HG03103 (cell line): ENCODE data around the gene ABAT.
"Not testable (repeated sequence)": the region's sequence is repeated elsewhere in the genome, so short reads cannot be mapped to it uniquely, and the experiment has no call there.

Experiments used
- ATAC-seq: cut with Tn5 transposase; IDR thresholded peaks from one replicate; pipeline ENCODE4 v1.9.1; 2021; ENCODE audit warnings: low read depth; ENCODE audit not compliant: unreplicated experiment

Gene ABAT

GRCh38 chr16:8739151-8739550, 64.7 kb downstream of the ABAT start:
- ATAC-seq = no peak

GRCh38 chr16:8739989-8740704, 65.7 kb downstream of the ABAT start:
- no peak for ATAC-seq

DNA sequence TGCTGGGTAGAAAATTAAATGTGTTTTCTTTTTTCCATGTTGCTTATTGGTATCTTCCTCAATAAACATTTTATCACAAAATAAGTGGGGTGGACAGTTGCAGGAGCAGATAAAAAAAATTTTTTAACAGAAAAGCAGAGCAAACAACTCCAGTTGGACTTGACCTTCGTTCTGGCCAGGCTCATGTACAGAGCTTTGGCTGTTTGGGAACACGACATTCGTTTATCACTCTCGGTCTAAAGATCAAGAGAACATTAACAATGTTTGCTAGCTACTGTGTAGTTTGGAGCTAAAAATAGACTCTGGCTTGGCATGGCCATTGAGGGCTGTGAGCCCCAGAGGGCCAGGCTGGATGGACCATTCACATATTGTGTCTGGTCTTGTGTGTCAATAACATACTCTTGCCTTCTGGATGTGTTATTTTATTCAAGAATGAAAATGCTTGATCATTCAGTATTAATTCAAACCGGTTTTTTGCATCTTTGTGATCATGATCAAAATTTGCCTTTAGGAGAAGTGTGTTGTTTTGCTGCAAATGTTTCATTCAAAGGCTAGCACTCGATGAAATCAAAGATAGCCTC, 66.4 kb downstream of the ABAT start:
- no peak for ATAC-seq

- ATAC-seq = no peak
Measured at GRCh38 chr16:8741636-8742035, 67.2 kb downstream of the ABAT start.

DNA sequence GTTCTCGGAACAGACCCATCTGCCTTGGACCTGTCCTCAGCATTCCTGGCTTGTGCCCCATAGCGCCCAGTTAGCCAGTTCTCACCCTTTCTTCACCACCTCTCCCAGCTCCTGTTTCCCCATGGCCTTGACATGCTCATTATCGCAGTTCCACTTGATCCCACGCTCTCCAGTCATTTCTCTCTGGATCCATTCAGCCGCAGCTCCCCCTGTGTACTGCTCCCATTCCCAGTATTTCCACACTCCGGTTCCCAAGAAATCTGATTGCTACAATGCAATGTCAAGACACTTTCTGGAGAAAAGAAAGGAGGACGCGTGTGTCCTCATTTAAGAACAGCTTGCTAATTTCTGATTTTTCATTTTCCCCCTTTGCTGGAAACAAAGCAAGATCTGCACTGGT, 67.7 kb downstream of the ABAT start:
- ATAC-seq = no peak

- not testable (repeated sequence) for ATAC-seq
Measured at GRCh38 chr16:8748944-8749343, 74.5 kb downstream of the ABAT start.

- no peak for ATAC-seq
Measured at GRCh38 chr16:8751481-8752311, 77.3 kb downstream of the ABAT start.

DNA sequence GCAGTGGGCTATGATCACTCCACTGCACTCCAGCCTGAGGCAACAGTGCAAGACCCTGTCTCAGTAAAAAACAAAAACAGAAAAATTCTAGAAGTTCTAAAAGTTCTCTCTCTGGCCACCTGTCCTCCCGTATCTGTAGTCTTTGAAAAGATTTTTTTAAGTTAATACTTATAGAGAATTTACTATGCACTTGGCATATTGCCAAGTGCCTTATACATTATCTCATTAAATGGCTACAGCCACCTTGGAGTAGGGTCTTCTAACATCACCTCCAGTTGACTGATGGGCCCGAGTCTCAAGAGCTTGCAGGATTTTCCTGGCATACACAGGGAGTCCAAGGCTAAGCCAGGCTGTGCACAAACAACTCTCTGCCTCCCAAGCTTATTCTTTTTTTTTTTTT, 78.3 kb downstream of the ABAT start:
- no peak for ATAC-seq

- no peak for ATAC-seq
Measured at GRCh38 chr16:8753416-8754054, 79.1 kb downstream of the ABAT start.

GRCh38 chr16:8756755-8757154, 82.3 kb downstream of the ABAT start:
- no peak for ATAC-seq

DNA sequence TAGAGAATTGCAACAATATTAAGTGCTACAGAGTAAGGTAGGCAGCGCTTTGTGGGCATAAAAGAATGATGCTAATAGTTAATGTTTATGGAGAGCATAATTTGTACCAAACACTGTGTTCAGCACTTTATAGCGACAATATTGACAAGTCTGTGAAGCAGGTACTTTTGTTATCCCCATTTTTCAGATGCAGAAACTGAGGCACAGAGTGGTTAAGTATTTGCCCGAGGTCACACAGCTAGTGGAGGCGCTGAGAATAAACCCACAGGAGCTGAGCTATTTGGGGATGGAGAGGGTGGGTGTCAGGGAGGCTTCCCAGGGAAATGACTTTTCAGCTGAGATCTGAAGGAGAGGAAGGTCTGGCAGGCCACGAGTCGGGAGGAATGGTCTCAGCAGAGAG, 83.6 kb downstream of the ABAT start:
- ATAC-seq = no peak

- ATAC-seq = no peak
Measured at GRCh38 chr16:8760021-8760420, 85.6 kb downstream of the ABAT start.

DNA sequence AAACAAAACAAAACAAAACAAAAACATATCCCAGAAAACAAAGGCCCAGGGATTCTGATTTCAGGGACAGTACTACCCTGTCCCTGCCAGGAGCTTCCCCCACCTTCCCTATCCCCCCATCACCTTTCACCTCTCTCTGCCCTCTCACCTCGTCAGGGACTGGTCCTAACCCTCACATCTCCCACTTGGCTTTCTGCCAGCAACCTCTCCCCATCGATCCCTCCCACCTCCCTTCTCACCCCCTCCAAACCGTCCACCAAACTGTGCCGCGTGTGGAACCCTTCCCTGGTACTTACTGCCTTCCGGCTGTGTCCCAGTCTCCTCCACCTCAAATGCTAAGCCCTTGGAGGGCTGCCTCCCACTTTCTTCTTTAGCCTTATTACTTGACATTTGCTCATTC, 86.7 kb downstream of the ABAT start:
- ATAC-seq = no peak

DNA sequence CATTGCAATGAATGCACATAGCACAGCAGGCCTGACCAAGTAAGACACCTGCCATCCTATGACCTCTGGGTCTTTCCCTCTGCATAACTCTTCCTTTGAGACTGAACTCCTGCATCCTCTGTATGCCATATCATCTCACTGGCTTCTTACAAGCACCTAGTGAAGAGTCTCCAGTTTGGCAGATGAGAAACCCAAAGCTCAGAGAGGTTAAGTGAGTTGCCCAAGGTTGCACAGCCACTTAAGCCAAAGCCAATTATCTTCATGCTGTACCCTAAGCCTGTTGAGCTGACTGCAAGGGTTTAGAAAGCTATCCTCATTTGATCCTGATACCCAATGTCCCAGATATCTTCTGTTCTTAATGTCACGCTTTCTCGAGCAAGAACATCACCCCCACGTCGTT, 87.8 kb downstream of the ABAT start:
- no peak for ATAC-seq

GRCh38 chr16:8763083-8763482, 88.7 kb downstream of the ABAT start:
- no peak for ATAC-seq

DNA sequence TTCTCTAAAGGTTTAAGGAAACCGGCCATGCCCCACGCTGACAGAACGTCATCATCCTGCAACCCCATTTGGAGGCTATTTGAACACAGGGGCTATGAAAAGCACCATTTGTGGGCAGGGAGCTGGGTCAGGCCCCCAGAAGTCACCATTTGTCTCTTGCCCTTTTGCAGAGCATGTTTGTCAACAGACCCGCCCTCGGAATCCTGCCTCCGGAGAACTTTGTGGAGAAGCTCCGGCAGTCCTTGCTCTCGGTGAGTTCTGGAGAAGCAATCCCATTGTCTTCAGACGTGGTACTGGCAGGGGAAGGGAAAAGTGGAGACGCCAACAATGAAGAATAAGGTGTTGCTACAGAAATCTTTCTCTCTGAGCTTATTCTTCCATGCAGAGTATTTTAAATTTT, 89.5 kb downstream of the ABAT start:
- ATAC-seq = no peak

DNA sequence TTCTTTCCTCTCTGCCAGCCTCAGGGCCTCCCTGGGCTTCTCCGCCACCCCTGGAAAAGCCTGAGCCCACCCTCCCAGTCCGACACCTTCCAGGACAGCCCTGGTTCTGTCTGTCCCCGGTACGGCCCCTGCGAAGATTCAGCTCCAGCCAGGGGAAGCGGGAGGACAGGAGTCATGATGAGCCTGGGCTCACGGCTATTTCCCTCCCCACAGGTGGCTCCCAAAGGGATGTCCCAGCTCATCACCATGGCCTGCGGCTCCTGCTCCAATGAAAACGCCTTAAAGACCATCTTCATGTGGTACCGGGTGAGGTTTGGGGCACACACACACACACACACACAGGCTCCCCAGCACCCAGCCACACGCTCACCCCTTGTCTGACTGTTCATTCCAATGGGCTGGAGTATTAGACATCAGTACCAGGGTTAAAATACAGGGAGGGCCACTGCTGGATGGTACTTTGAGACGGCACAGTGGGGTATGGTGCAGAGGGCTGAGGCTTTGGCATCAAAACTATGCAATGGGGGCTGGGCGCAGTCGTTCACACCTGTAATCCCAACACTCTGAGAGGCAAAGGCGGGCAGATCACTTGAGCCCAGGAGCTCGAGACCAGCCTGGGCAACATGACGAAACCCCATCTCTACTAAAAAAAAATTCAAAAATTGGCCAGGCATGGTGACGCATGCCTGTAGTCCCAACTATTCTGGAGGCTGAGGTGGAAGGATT, 90.3 kb downstream of the ABAT start:
- no peak for ATAC-seq

- ATAC-seq = no peak
Measured at GRCh38 chr16:8767176-8767575, 92.8 kb downstream of the ABAT start.

DNA sequence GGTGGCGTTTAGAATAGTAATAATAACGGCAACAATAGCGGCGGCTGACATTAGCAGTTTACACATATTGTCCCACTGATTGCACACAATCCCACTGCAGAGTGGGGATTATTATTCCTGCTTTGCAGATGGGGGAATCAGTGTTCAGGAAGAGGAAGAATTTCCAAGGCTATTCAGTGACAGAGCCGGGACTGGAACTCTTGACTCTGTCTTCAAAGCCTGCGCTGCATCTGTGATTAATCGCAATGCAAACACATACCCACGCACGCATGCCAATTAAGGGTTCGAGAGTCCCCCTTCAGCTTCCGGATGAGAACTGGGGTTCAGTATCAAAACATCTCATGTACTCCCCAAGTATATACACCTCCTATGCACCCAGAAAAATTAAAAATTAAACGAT, 93.9 kb downstream of the ABAT start:
- no peak for ATAC-seq

DNA sequence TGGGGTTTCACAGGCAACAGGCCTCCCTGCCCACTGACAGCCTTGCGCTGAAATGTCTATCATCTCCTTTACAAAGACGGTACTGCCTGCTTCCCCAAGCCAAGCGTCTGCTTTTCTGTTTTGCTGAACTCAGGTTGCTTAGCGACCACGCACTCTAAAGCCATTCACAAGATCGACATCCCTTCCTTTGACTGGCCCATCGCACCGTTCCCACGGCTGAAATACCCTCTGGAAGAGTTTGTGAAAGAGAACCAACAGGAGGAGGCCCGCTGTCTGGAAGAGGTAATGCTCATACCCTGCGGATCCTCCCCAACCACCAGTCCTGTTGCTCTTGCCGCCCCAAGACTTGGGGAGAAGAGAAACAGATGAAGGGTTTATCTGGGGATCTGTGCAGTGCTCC, 94.3 kb downstream of the ABAT start:
- ATAC-seq = no peak

DNA sequence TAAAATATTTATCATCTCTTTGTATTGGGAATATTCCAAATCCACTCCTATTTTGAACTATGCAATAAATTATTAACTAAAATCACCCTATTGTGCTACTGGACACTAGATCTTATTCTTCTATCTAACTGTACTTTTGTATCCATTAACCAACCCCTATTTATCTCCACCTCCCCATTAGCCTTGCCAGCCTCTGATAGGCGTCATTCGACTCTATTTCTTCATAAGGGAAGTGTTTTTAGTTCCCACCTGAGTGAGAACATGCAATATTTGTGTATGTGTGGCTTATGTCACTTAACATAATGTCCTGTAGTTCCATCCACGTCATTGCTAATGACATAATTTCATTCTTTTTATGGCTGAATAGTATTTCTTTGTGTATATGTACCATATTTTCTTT, 99.1 kb downstream of the ABAT start:
- no peak for ATAC-seq
